WTC11 (cell line): ENCODE data around the gene TSPAN5. TPM values are rescaled to one million over a fixed set of nuclear protein-coding genes. Genes with fewer than 3 reads are reported as not detected.
A peak's percentile ranks its signal among the peaks of the same experiment; 100 is the strongest.

Experiments used
- ATAC-seq: fragments of 200-7000 bp; cut with Tn5 transposase; 2 replicates; pipeline ENCODE4 v1.10.0; 2021; ENCODE audit warnings: mild to moderate bottlenecking, moderate library complexity
- CTCF ChIA-PET: fragments of 300-600 bp; sonication (Branson Sonifier 250); formaldehyde crosslinking; loops from one replicate; lab custom pipeline; 2021; ENCODE audit warnings: antibody characterized with exemption; lab: Charles Lee
- POLR2A ChIA-PET: fragments of 350-600 bp; sonication (Branson Sonifier 250); formaldehyde crosslinking; loops from one replicate; lab custom pipeline; 2021; ENCODE audit warnings: antibody characterized with exemption; lab: Charles Lee
- DNase-seq: peaks from one replicate; pipeline ENCODE4 v3.0.0; 2021; ENCODE audit warnings: low spot score
- H3K27ac Mint-ChIP-seq: 2 replicates; pipeline ENCODE4 v1.8.0; 2021; ENCODE audit warnings: mixed read lengths
- H3K27me3 Mint-ChIP-seq: 2 replicates; pipeline ENCODE4 v1.8.0; 2021; ENCODE audit warnings: low read depth, mild to moderate bottlenecking, moderate library complexity, mixed read lengths
- H3K36me3 Mint-ChIP-seq: 2 replicates; pipeline ENCODE4 v1.8.0; 2021; ENCODE audit warnings: mixed read lengths
- H3K4me1 Mint-ChIP-seq: 2 replicates; pipeline ENCODE4 v1.8.0; 2022; ENCODE audit warnings: mixed read lengths
- H3K4me3 Mint-ChIP-seq: 2 replicates; pipeline ENCODE4 v1.8.0; 2021; ENCODE audit warnings: mild to moderate bottlenecking, moderate library complexity, mixed read lengths
- H3K9me3 Mint-ChIP-seq: 2 replicates; pipeline ENCODE4 v1.8.0; 2021; ENCODE audit warnings: mixed read lengths
- ATF3 ChIP-seq: sonication (generic); formaldehyde crosslinking; conservative IDR thresholded peaks from 2 replicates; pipeline ENCODE4 v1.8.1; 2022; ENCODE audit warnings: mild to moderate bottlenecking, missing genetic modification reagents
- EMX1 ChIP-seq: fragments of 250-450 bp; sonication (Bioruptor Pico); IDR thresholded peaks from 2 replicates; pipeline ENCODE4 v1.8.0; 2021; ENCODE audit warnings: mild to moderate bottlenecking
- FOXJ3 ChIP-seq: sonication (generic); formaldehyde crosslinking; IDR thresholded peaks from 2 replicates; pipeline ENCODE4 v1.9.0; 2021; ENCODE audit warnings: missing genetic modification reagents, mild to moderate bottlenecking, borderline replicate concordance
- GTF2I ChIP-seq: fragments of 250-450 bp; sonication (Bioruptor Pico); conservative IDR thresholded peaks from 2 replicates; pipeline ENCODE4 v1.4.0; 2021; ENCODE audit warnings: mild to moderate bottlenecking
- JAZF1 ChIP-seq: fragments of 250-450 bp; sonication (Bioruptor Pico); IDR thresholded peaks from 2 replicates; pipeline ENCODE4 v1.9.0; 2021; ENCODE audit warnings: moderate library complexity, mild to moderate bottlenecking, inconsistent platforms
- MAX ChIP-seq: sonication (generic); formaldehyde crosslinking; IDR thresholded peaks from 2 replicates; pipeline ENCODE4 v1.8.0; 2022; ENCODE audit warnings: mild to moderate bottlenecking, missing genetic modification reagents
- MYBL2 ChIP-seq: sonication (generic); formaldehyde crosslinking; IDR thresholded peaks from 2 replicates; pipeline ENCODE4 v1.8.1; 2023; ENCODE audit warnings: mild to moderate bottlenecking, moderate library complexity, missing genetic modification reagents
- NFATC4 ChIP-seq: fragments of 250-450 bp; sonication (Bioruptor Pico); IDR thresholded peaks from 2 replicates; pipeline ENCODE4 v1.9.0; 2021; ENCODE audit warnings: mild to moderate bottlenecking
- NFYB ChIP-seq: sonication (generic); formaldehyde crosslinking; conservative IDR thresholded peaks from 2 replicates; pipeline ENCODE4 v1.8.0; 2022; ENCODE audit warnings: low read depth, missing genetic modification reagents
- NR2C2 ChIP-seq: sonication (generic); formaldehyde crosslinking; IDR thresholded peaks from 2 replicates; pipeline ENCODE4 v1.8.0; 2022; ENCODE audit warnings: mild to moderate bottlenecking, missing genetic modification reagents
- RORB ChIP-seq: fragments of 250-450 bp; sonication (Bioruptor Pico); IDR thresholded peaks from 2 replicates; pipeline ENCODE4 v1.9.0; 2021; ENCODE audit warnings: mild to moderate bottlenecking
- STAT6 ChIP-seq: sonication (generic); formaldehyde crosslinking; conservative IDR thresholded peaks from 2 replicates; pipeline ENCODE4 v1.8.1; 2023; ENCODE audit warnings: mild to moderate bottlenecking, low read depth, missing genetic modification reagents, moderate library complexity
- TP53 ChIP-seq: sonication (generic); formaldehyde crosslinking; IDR thresholded peaks from 2 replicates; pipeline ENCODE4 v1.8.1; 2023; ENCODE audit warnings: mild to moderate bottlenecking, missing genetic modification reagents
- USF1 ChIP-seq: sonication (generic); formaldehyde crosslinking; IDR thresholded peaks from 2 replicates; pipeline ENCODE4 v1.8.0; 2022; ENCODE audit warnings: mild to moderate bottlenecking, missing genetic modification reagents
- ZNF138 ChIP-seq: sonication (generic); formaldehyde crosslinking; conservative IDR thresholded peaks from 2 replicates; pipeline ENCODE4 v1.8.1; 2022; ENCODE audit warnings: mild to moderate bottlenecking, moderate library complexity, missing genetic modification reagents
- ZNF263 ChIP-seq: sonication (generic); formaldehyde crosslinking; IDR thresholded peaks from 2 replicates; pipeline ENCODE4 v1.8.1; 2022; ENCODE audit warnings: low read depth, mild to moderate bottlenecking, moderate library complexity, missing genetic modification reagents
- ZNF423 ChIP-seq: fragments of 250-450 bp; sonication (Bioruptor Pico); IDR thresholded peaks from 2 replicates; pipeline ENCODE4 v2.1.2; 2022; ENCODE audit warnings: mild to moderate bottlenecking, moderate library complexity
- total RNA-seq: library from RNA; stranded (reverse); gene quantifications from 3 replicates; pipeline ENCODE4 v1.2.3, GENCODE V29; 2021

Gene TSPAN5
- total RNA-seq, 1 experiment from 2014 or later, result 22.7 TPM

GRCh38 chr4:98656886-98657285 is 1.5 kb downstream of the TSPAN5 start:
- DNase-seq, result no peak
- Mint-ChIP-seq H3K4me3 (peak overlapping the region; percentile 84), H3K27me3 (peaks cover 32% of the 10 kb centered on the region), H3K36me3 (no peaks in the 10 kb centered on the region; the same call in 1 of the 2 replicates), H3K27ac (no peak overlapping the region), H3K9me3 (no peaks in the 10 kb centered on the region), H3K4me1 (peaks cover 55% of the 10 kb centered on the region)
- no peak for ATAC-seq
- CTCF ChIA-PET, result no interaction called here
- POLR2A ChIA-PET, result no interaction called here
- TF ChIP-seq NFATC4, result no peak

- H3K9me3 Mint-ChIP-seq, result peaks cover 1% of the 10 kb centered on the region
- ChIA-PET POLR2A (no interaction called here), CTCF (no interaction called here)
- no peak overlapping the region for H3K27ac Mint-ChIP-seq
- no peak for ATAC-seq
- DNase-seq, result no peak
- peaks cover 51% of the 10 kb centered on the region for H3K4me1 Mint-ChIP-seq
- H3K27me3 Mint-ChIP-seq, result peaks cover 32% of the 10 kb centered on the region
- TF ChIP-seq ZNF138 (no peak), STAT6 (CRISPR knock-in tag) (no peak), NFATC4 (no peak)
- H3K36me3 Mint-ChIP-seq, result peaks cover 1% of the 10 kb centered on the region
- H3K4me3 Mint-ChIP-seq, result peak overlapping the region; percentile 84
These were observed 2.0 kb downstream of the TSPAN5 start for GRCh38 chr4:98656443-98656842.

- ChIA-PET CTCF (no interaction called here), POLR2A (no interaction called here)
- Mint-ChIP-seq H3K4me3 (no peak overlapping the region), H3K27ac (no peak overlapping the region), H3K27me3 (peaks cover 20% of the 10 kb centered on the region), H3K36me3 (peaks cover 23% of the 10 kb centered on the region), H3K4me1 (peaks cover 35% of the 10 kb centered on the region), H3K9me3 (peaks cover 22% of the 10 kb centered on the region)
- TF ChIP-seq MAX (CRISPR knock-in tag), result no peak
- no peak for DNase-seq
- no peak for ATAC-seq
These were observed 4.2 kb downstream of the TSPAN5 start for GRCh38 chr4:98653890-98654867.

GRCh38 chr4:98652996-98653395 is 5.4 kb downstream of the TSPAN5 start:
- Mint-ChIP-seq H3K27me3 (peaks cover 19% of the 10 kb centered on the region), H3K9me3 (peaks cover 22% of the 10 kb centered on the region), H3K27ac (no peak overlapping the region), H3K4me3 (no peak overlapping the region), H3K36me3 (peaks cover 23% of the 10 kb centered on the region), H3K4me1 (peaks cover 43% of the 10 kb centered on the region)
- DNase-seq (no peak), ATAC-seq (no peak)
- POLR2A ChIA-PET, result no interaction called here
- no peak for TF ChIP-seq MAX (CRISPR knock-in tag)
- no peak for TF ChIP-seq ZNF263
- CTCF ChIA-PET, result no interaction called here

- CTCF ChIA-PET, result interaction anchor here (0.8 to 1.2 kb wide), 3 partner anchors 24 to 177 kb away, joined by 3 read pairs; no protein-coding TSS in a partner anchor
- DNase-seq (no peak), ATAC-seq (no peak)
- Mint-ChIP-seq H3K36me3 (peaks cover 23% of the 10 kb centered on the region), H3K9me3 (peaks cover 22% of the 10 kb centered on the region), H3K4me1 (peaks cover 45% of the 10 kb centered on the region), H3K27ac (no peak overlapping the region), H3K27me3 (no peaks in the 10 kb centered on the region), H3K4me3 (no peak overlapping the region)
- POLR2A ChIA-PET, result interaction anchor here (0.8 kb wide), 1 partner anchor 9 kb away, joined by 3 read pairs; no protein-coding TSS in a partner anchor
- no peak for TF ChIP-seq GTF2I (CRISPR knock-in tag)
- no peak for TF ChIP-seq EMX1 (CRISPR knock-in tag)
- TF ChIP-seq RORB (CRISPR knock-in tag), result no peak
- TF ChIP-seq JAZF1 (CRISPR knock-in tag), result no peak
- TF ChIP-seq TP53, result no peak
- no peak for TF ChIP-seq ATF3 (CRISPR knock-in tag)
- TF ChIP-seq STAT6 (CRISPR knock-in tag), result no peak
- TF ChIP-seq USF1 (CRISPR knock-in tag), result no peak
- TF ChIP-seq NR2C2 (CRISPR knock-in tag), result no peak
- TF ChIP-seq NFYB (CRISPR knock-in tag), result no peak
- TF ChIP-seq FOXJ3, result no peak
- no peak for TF ChIP-seq MYBL2 (CRISPR knock-in tag)
- TF ChIP-seq ZNF423 (CRISPR knock-in tag), result no peak
These were observed 9.8 kb downstream of the TSPAN5 start for GRCh38 chr4:98648602-98649001.
